Activated CD8-positive, alpha-beta memory T cell treated with anti-CD3 and anti-CD28 coated beads, Interleukin-2, amount 50 U/mL, for 48 hours (primary cell): ENCODE results near the gene CCNT1.
A peak's percentile ranks its signal among the peaks of the same experiment; 100 is the strongest.
"Not testable (repeated sequence)": the region's sequence is repeated elsewhere in the genome, so short reads cannot be mapped to it uniquely, and the experiment has no call there.

Experiments used
- DNase-seq: peaks from one replicate; pipeline ENCODE4 v3.0.0-alpha.2; 2020

Gene CCNT1

DNA sequence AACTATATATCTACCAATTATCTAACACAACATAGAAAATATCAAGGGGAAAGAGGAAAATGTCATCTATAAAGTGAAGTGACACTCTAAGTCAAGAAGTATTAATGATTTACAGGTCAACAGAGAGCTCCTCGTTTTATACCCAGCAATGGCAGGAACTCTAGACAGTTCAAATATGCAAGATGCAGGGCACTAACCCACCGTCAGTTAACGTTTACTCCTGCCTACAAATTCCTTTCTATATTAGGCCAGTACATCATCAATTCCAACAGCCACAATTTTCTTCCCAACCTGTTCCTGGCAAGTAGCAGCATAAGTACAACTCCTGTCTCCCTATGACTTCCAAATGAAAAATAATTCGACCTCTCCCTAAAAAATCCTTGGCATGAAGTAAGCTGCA lies 25.5 kb downstream of the CCNT1 start:
- no peak for DNase-seq

DNA sequence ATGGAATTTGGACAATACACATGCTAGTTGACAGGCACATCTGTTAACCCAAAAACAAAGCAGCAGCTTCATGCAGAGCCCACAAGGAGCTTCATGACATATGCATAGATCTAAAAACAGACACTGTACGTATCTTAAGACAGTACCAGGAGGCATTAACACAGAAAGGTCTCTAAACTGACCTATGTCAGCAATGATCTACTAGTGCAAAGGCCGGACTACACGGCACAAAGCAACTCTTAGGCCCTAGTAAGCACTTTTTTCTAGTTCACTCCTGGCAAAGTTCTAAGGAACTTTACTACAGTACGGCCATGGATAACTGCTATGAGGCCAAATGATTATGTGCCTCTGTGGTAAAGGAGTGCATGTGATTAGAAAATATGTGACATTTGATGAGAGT lies 26.1 kb downstream of the CCNT1 start:
- DNase-seq = no peak

DNA sequence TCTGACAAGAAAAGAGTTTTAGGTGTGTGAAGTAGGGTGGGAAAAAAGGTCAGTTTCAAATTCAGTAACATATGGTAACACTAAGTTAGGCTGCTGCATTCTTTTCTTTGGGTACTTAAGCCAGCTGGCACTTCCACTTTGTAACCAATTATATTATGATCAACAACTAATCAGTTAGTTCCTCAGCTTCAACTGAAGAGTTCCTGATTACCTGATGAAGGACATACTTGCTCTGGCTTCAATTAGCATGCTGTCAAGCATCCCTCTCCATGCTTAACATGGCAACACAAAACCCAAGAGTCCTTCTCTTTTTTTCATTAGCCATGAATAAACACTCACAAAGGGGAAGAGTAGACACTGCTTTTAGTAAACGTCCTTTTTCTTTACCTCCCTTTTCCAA lies 27.7 kb downstream of the CCNT1 start:
- no peak for DNase-seq

DNA sequence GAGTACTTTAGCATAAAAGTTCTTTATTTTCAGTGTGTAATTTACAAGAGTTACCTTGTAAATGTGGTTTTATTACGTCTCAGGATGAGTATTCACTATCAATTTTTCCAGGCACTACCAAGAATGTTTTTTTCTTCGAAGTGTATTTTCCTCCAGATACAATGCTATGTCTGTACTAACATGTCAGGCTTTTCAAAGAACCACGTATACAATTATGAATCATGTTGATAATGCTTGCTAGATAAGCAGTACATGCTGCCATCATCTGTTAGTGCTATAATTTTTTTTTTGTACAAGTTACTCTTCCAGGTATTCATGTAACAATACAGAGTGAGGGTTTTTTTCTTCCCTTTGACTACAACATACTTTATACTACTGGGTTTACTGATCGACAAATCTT lies 28.9 kb downstream of the CCNT1 start:
- no peak for DNase-seq

DNA sequence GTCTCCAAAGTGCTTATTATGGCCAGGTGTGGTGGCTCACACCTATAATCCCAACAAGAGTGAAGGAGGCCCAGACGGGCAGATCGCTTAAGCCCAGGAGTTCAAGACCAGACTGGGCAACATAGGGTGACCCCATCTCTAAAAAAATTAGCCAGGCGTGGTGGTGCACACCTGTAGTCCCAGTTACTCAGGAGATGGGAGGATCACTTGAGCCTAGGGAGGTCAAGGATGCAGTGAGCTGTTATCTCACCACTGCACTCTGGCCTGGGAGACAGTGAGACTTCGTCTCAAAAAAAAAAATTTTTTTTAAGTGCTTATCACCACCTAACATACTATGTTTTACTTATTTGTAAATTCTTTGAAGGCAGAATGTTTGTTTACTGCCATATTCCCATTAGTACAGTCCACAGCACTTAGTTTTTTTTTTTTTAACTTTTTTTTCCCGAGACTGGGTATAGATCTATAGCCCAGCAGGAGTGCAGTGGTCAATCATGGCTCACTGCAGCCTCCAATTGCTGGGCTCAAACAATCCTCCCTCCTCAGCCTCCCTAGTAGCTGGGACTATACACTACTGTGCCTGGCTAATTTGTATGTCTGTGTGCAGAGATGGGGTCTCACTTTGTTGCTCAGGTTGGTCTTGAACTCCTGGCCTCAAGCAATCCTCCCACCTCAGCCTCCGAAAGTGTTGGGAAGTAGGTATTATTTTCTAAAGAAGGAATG lies 29.7 kb downstream of the CCNT1 start:
- no peak for DNase-seq

DNA sequence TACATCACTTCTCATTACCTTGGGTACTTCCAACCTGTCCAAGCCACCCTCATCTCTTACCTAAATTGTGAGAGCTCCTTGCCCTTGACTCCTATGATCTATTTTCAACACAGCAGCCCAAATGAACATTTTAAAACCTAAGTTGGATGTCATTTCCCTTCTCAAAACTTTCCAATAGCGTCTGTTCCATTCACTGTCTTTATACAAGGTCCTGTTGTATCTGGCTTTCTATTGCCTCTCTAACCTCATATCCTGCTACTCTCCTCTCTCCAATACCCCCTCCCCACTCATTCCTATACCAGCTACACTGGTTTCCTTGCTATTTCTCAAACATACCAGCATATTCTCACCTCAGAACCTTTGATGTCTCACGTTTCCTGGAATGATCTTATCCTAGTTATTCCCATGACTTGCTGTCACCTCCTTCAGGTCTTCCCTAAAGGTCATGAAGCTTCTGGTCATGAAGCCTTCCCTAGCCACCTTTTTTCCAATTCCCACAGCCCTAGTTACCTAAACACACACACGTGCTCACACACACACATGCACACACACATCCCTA lies 30.4 kb downstream of the CCNT1 start:
- no peak for DNase-seq

DNA sequence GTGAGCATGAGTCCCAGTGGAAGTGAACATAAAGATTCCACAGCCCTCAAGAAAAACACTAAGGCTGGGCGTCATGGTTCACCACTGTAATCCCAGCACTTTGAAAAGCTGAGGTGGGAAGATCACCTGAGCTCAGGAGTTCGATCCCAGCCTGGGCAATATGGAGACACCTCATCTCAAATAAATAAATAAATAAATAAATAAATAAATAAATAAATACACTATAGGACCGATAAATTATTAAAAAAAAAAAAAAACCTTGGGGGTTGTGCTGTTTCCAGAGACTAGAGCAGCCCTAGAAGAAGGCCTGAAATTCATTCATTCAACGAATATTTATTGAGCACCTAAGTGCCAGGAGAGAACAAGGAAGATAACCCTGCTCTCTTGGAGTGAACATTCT lies 33.0 kb downstream of the CCNT1 start:
- no peak for DNase-seq

DNA sequence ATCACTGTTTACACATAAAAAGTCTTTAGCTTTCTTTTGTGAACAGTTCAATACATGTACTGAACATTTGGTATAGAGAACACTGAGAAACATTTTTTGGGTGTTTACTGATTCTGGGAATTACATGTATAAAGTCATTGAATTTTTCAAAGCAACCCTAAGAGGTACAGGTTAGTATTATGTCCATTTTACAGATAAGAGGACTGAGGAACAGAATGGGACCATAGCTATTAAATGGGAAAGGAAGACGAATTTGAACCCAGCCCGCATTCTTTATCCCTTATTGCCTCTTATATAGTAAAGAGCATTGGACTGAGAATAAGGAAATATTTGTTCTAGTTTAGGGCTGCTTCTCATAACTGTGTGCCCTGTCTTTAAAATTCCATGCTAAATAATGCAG lies 33.6 kb downstream of the CCNT1 start:
- DNase-seq = no peak

DNA sequence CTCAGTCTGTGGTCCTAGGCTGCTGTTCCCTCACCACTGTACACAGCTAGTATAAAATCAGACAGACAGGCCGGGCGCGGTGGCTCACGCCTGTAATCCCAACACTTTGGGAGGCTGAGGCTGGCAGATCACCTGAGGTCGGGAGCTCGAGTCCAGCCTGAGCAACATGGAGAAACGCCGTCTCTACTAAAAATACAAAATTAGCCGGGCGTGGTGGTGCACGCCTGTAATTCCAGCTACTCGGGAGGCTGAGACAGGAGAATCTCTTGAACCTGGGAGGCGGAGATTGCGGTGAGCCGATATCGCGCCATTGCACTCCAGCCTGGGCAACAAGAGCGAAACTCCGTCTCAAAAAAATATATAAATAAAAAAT lies 34.0 kb downstream of the CCNT1 start:
- DNase-seq = not testable (repeated sequence)

DNA sequence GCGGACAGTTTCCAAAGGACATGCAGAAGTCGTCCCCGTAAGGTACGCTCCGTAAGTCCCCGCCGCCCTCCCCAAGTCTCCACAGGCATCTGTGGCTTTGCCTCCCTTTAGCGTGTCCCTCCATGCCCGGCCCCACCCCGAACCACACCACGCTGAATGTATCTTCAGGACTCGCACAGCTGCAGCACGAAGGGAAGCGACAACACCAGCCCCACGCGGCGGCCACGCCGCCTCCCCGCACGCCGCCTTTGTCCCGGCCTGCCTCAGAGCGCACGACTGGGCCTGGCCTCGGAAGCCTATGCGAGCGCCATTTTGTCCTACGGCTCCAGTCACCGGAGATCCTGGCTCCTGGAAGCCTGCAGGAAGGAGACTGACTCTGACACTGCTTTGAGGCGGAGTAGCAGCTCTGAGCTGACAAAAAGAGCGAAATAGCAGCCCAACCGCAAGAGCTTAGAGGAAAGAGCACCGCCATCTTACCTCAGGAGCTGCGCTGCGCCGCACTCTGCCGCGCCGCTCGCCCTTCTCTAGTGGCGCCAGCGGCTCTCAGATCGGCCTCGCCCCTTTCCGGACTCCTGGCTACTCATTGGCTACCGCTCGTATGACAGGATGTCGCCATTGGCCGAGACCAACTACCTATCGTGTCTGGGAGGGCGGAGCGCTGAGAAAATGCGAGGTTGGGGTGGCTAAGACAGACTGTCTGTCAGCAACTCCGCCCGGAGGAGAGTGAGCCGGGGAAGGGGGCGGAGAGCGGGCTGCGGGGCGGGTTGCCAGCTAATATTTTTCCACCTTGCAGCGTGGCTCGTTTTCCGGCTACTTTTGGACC lies 34.6 kb downstream of the CCNT1 start, which contains the start of gene KANSL2:
Gene KANSL2, minus strand, starts transcription at position 529 of the 823 bp plus-strand sequence. CDS start 606 bp downstream, outside the sequence.
- peak; percentile 94 for DNase-seq

DNA sequence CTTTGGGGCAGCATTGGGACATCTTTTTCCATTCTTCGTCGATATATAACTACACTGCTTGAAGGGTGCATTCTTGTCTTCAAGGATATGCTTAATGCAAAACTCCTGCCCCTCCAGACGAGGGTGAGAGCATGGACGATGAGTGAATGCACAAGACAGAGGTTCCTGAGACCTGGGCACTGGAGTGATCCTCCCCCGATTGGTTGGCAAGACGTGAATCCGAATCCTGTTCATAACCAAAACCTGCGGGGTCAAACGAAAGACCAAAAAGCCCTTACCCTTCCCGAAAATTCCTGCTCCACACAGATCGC lies 35.2 kb downstream of the CCNT1 start:
- no peak for DNase-seq

DNA sequence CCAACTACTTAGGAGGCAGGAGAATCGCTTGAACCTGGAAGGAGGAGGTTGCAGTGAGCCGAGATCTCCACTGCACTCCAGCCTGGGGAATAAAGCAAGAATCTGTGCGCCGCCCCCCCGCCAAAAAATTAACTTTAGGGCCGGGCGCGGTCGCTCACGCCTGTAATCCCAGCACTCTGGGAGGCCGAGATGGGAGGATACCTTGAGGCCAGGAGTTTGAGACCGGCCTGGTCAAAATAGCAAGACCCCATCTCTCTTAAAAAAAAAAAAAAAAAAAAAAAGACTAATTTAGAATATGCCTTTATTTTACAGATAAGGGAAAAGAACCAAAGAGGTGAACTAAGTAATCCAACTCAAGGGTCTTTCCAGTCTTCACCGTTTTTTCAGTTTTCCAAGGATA lies 35.6 kb downstream of the CCNT1 start:
- DNase-seq = no peak

DNA sequence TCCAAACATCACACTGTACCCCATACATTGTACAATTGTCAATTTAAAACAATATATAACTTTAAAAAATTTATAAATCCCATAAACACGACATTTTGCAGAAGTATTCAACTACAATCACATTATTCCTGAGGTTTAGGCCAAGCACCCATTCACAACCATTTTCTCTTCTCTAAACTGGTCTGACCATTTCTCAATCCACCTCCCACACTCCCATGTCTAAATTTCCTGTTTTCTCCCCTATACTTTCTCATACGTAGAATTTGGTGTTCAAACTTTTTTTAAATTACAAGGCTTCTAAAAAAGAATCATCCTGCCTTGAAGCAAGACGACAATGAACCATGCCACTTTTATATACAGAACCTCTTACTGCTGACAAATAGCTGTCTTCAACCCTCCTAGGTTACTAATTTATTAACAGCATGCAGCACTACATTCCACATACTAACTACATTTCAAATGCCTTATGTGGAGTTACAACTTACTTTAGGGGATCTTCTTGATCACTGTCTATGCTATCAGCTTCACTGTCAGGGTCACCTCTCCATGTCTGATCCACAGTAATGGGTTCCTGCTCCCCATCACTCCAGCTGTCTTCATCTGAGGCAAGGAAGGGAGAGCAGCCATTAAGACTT lies 37.8 kb downstream of the CCNT1 start:
- DNase-seq = no peak

DNA sequence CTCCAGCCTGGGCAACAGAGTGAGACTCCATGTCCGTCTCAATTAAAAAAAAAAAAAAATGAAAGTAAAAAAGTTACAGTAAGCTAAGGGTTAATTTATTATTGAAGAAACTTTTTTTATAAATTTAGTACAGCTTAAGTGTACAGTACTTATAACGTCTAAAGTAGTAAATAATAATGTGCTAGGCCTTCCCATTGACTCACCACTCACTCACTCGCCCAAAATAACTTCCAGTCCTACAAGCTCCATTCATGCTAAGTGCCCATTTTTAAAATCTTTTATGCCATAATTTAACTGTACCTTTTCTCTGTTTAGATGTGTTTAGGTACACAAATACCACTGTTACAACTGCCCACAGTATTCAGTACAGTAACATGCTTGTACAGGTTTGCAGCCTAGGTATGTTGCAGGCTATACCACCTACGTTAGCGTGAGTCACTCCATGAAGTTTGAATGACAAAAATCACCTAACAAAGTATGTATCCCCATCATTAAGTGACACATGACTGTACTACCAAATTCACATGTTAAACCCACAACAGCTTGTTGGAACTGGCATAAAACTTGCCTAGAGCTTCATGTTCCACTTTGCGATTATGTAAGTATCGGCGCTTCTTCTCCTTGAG lies 45.2 kb downstream of the CCNT1 start:
- DNase-seq = no peak

DNA sequence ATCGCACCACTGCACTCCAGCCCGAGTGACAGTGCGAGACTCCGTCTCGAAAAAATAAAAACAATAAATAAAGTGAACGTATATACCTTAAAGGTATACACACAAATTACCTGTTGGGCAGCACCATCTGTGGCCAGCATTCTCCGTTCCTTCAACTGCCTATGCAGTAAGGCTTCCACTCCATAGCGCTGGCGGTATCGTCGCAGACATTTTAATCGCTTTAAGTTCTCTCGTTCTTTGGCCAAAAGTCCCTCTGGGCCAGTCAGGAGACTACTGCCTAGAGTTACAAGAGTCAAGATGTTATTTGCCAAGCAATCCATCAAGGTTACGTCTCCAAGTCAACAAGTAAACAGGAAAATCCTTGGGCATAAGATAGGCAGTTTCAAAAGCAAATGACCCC lies 47.5 kb downstream of the CCNT1 start:
- DNase-seq = no peak

DNA sequence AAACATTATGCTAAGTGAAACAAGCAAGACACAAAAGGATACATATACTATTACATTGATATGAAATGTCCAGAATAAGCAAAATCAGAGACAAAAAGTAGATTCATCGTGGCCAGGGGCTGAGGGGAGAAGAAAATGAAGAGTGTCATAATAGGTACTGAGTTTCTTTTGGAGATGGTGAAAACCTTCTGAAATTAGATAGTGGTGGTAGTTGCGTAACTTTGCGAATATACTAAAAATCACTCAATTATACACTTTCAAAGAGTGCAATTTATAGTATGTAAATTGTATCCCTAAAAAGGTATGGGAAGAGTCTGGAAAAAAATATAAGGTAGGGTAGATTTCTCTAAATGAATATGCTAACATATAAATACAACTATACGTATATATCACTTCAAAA lies 56.6 kb downstream of the CCNT1 start:
- no peak for DNase-seq

DNA sequence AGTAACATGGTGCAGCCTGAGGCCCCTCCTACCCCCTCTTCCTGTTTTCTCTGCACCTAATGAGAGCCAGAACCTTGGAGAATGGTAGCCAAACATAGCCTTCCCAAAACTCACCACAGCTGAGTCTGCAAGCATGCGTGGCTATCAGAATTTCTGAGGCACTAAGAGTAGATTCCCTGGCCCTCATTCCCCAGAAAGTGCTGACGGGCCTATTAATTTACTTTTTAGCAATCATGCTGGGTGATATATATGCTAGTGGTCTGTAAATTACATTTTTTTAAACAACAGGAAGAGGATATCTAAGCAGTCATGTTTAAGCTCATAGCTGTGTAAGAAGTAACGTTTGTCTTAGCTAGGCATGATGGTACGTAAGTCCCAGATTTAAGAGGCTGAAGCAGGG lies 64.8 kb downstream of the CCNT1 start:
- DNase-seq = no peak

DNA sequence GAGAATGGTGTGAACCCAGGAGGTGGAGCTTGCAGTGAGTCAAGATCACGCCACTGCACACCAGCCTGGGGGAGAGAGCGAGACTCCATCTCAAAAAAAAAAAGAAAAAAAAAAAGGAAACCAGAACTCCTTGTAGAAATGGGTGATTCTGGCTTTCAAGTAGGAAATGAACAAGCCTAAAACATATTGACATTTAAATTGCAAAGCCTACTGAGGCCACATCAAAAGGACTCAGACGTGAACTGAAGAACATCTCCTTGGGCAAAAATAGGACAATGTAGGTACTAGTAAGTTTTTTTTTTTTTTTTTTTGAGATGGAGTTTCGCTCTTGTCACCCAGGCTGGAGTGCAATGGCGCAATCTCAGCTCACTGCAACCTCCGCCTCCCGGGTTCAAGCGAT lies 71.2 kb downstream of the CCNT1 start:
- DNase-seq = not testable (repeated sequence)

DNA sequence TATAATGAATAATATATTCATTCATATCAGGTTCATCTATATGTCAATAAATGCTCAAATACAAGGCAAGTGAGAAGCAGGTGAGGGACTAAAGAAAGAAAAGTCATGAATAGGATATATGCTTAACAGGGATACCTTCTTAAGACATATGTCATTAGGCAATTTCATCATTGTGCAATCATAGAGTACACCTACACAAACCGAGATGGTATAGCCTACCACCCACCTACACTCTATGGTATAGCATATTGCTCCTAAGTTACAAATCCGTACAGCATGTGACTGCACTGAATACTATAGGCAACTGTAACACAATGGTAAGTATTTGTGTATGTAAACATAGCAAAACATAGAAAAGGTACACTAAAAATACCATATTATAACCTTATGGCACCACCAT lies 73.5 kb downstream of the CCNT1 start:
- no peak for DNase-seq

DNA sequence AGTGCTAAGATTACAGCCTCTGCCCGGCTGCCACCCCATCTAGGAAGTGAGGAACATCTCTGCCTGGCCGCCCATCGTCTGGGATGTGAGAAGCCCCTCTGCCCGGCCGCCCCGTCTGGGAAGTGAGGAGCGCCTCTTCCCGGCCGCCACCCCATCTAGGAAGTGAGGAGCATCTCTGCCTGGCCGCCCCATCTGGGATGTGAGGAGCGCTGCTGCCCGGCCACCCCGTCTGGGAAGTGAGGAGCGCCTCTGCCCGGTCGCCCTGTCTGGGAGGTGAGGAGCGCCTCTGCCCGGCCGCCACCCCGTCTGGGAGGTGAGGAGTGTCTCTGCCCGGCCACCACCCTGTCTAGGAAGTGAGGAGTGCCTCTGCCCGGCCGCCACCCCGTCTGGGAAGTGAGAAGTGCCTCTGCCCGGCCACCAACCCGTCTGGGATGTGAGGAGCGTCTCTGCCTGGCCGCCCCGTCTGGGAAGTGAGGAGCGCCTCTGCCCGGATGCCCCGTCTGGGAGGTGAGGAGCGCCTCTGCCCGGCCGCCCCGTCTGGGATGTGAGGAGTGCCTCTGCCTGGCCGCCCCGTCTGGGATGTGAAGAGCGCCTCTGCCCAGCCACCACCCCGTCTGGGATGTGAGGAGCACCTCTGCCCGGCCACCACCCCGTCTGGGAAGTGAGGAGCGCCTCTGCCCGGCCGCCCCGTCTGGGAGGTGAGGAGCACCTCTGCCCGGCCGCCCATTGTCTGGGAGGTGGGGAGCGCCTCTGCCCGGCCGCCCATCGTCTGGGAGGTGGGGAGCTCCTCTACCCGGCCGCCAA lies 74.6 kb downstream of the CCNT1 start:
- not testable (repeated sequence) for DNase-seq

DNA sequence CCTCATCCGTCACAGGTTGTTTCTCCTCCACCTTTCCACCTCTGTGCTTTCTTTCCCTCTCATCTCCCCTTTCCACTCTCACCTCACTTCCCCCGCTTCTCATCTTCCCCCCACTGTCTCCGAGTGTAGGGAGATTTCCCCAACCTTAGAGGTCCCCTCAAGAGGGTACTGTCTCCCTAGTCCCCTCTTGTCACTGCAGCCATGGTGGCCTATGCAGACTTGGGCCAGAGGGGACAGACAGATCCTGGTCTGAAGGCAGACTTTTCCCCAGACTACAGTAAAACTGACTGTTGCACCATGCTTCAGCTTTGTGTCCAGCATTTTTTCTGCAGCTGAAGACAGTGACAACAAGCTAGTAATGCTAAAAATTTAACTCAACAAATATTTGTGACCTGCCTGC lies 75.7 kb downstream of the CCNT1 start:
- DNase-seq = no peak

DNA sequence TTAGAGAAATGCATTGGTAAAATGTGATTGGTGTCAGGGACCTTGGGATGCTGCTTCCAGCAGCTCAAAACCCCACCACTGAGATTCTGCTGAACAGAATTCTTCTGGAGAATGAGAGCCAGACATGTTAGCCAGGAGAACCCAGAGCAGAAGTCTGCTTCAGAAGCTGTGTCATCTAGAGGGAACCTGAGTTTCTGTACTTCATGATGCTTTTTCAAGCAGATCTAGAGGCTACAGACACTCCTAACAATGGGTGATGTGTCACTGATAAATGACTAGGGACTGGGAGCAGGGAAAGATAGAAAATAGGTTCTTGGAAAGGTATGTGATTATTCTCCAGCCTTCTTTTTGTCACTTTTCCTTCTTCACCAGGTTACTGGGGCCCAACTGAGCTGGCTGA lies 76.1 kb downstream of the CCNT1 start:
- no peak for DNase-seq
